Measurements from ENCODE around the gene SAA2.
"Not testable (repeated sequence)": the region's sequence is repeated elsewhere in the genome, so short reads cannot be mapped to it uniquely, and the experiment has no call there.

- not testable (repeated sequence) for TF ChIP-seq EP300, CTCF (IDR thresholded peaks at IDR 0.05)
These were observed 1.3 kb downstream of the SAA2 start for GRCh38 chr11:18247191-18247581.
